Ovary (tissue), 9 donors: Measurements from ENCODE around the gene CCDC121. TPM values are rescaled to one million over a fixed set of nuclear protein-coding genes. Genes with fewer than 3 reads are reported as not detected.
"Not testable (repeated sequence)": the region's sequence is repeated elsewhere in the genome, so short reads cannot be mapped to it uniquely, and the experiment has no call there.

Experiments
- DNase-seq, 5 donors: peaks; one replicate each; pipeline ENCODE4 v3.0.0-alpha.2; 2019 to 2020
- H3K27ac ChIP-seq, 2 donors: fragments of 200-600 bp; one replicate each; pipeline versions ENCODE4 v1.5.1 to v1.8.0; 2019 to 2022
- H3K27me3 ChIP-seq: fragments of 200-600 bp; one replicate; pipeline ENCODE4 v1.8.0; 2022
- H3K36me3 ChIP-seq: fragments of 200-600 bp; sonication (generic); one replicate; pipeline ENCODE4 v1.5.1; 2019
- H3K4me1 ChIP-seq: one replicate; pipeline ENCODE4 v1.8.1; 2013; ENCODE audit warnings: mild to moderate bottlenecking, moderate library complexity; ENCODE audit not compliant: insufficient read depth
- H3K4me3 ChIP-seq: fragments of 200-600 bp; sonication (generic); one replicate; pipeline ENCODE4 v1.5.1; 2017
- H3K9me3 ChIP-seq, 2 donors: fragments of 200-600 bp in 1 of 2; sonication (generic) in 1 of 2; one replicate each; pipeline versions ENCODE4 v1.5.1 to v1.8.1; 2013 to 2019; ENCODE audit warnings: mild to moderate bottlenecking in 1 of 2, moderate library complexity in 1 of 2
- CTCF ChIP-seq, 3 donors: fragments of 450-650 bp in 2 of 3; fragments of 200-600 bp in 1 of 3; IDR thresholded peaks; one replicate each; pipeline versions ENCODE4 v1.5.1 to v1.8.0; 2016 to 2022; ENCODE audit warnings: antibody characterized with exemption in 3 of 3, mild to moderate bottlenecking in 1 of 3
- EP300 ChIP-seq: sonication (generic); formaldehyde crosslinking; IDR thresholded peaks from one replicate; pipeline ENCODE4 v1.6.1; 2017; ENCODE audit warnings: antibody characterized with exemption
- POLR2A ChIP-seq: fragments of 450-650 bp; IDR thresholded peaks from one replicate; pipeline ENCODE4 v1.6.1; 2017; ENCODE audit warnings: antibody characterized with exemption, mild to moderate bottlenecking, moderate library complexity
- WGBS, 3 donors: extraction: QIAGEN DNeasy Blood & Tissue Kit in 1 of 3; methylation state at CpG; one replicate each; pipeline versions ENCODE4 v1.1.5 to v1.1.7; 2013 to 2017; 5-methylcytosine and 5-hydroxymethylcytosine counted together
- intact Hi-C, 4 donors: fragments of 100-400 bp; cut with DNase I; formaldehyde crosslinking; loops; one replicate each; pipeline versions ENCODE4 v1.11.0 to v1.15.1; 2022 to 2023
- polyA plus RNA-seq, 2 donors: library from polyadenylated mRNA; stranded (reverse); fragments of 200-250 nt in 1 of 2; fragments of 350-450 nt in 1 of 2; fragmentation: Illumina TruSeq in 1 of 2; extraction: RNeasy Lipid Tissue Mini Kit (QIAGEN cat#74804) in 1 of 2; gene quantifications; one replicate each; pipeline ENCODE4 v1.2.3, GENCODE V29; 2013 to 2014
- total RNA-seq, 7 donors: library from RNA; depleted of rRNA in 2 of 7; stranded (reverse); fragments of >200 nt in 2 of 7; fragmentation: NEBNext Ultra II Directional in 3 of 7; extraction: Animal tissue kit (Norgen Biotek cat#: 25700) in 3 of 7; gene quantifications; one replicate each; pipeline versions ENCODE4 v1.1.0 to v1.2.4, GENCODE V29; 2016 to 2023
- donor health status: DM: no; HTN: no; CAD: no; lungs with moderate emphysema.
- donor health status: DM: no; HTN: no; CAD: no.
- donor health status: Bipolar disorder and iron deficiency.
- donor health status: DM: yes; HTN: yes; CAD: no.
- donor health status: DM: no; HTN: no; CAD: no.
- donor health status: DM: yes; HTN: yes; CAD: no.

Gene CCDC121
- total and polyA plus RNA-seq, 9 donors: 3.2 to 8.8 (median 6.4) TPM

- H3K36me3 ChIP-seq: no peaks in the 10 kb centered on the region
- H3K27me3 ChIP-seq: no peaks in the 10 kb centered on the region
- no peak for TF ChIP-seq CTCF (IDR thresholded peaks at IDR 0.05)
- no peak for TF ChIP-seq EP300
- no peak for TF ChIP-seq POLR2A
- 2 to 4% (median 3%) methylated on average over 21 of the region's 21 CpGs for WGBS, 3 donors
- H3K4me1 ChIP-seq: peaks cover 8% of the 10 kb centered on the region
- intact Hi-C loops: no loop called here
- no peaks in the 10 kb centered on the region for H3K9me3 ChIP-seq
- DNase-seq: peak in 2 of 5 donors; percentile 9 to 15
- H3K4me3 ChIP-seq: peak overlapping the region; percentile 79
- peak overlapping the region in 1 of 2 donors; percentile 77 for H3K27ac ChIP-seq
Measured at GRCh38 chr2:27627963-27628766, 647 bp downstream of the CCDC121 start.

GRCh38 chr2:27626921-27627320 is 1.9 kb downstream of the CCDC121 start:
- intact Hi-C loops, DNase-seq, H3K9me3 ChIP-seq, H3K27me3 ChIP-seq, H3K36me3 ChIP-seq, H3K27ac ChIP-seq, H3K4me1 ChIP-seq, H3K4me3 ChIP-seq: not testable (repeated sequence)
- WGBS, 3 donors: 56 to 67% (median 57%) methylated on average over 3 of the region's 3 CpGs

- H3K27me3 ChIP-seq, H3K27ac ChIP-seq, H3K4me3 ChIP-seq, intact Hi-C loops, H3K36me3 ChIP-seq, DNase-seq, H3K4me1 ChIP-seq, H3K9me3 ChIP-seq: not testable (repeated sequence)
- 91 to 93% (median 92%) methylated on average over 1 of the region's 1 CpG for WGBS, 3 donors
Measured at GRCh38 chr2:27626323-27626722, 2.5 kb downstream of the CCDC121 start.

- no peak for DNase-seq
- Histone ChIP-seq H3K36me3 (no peaks in the 10 kb centered on the region), H3K4me3 (no peak overlapping the region), H3K4me1 (peaks cover 8% of the 10 kb centered on the region), H3K27me3 (no peaks in the 10 kb centered on the region), H3K27ac (no peak overlapping the region), H3K9me3 (no peaks in the 10 kb centered on the region)
- TF ChIP-seq CTCF (IDR thresholded peaks at IDR 0.05): no peak
- TF ChIP-seq EP300: no peak
- no peak for TF ChIP-seq POLR2A
- intact Hi-C loops: loop anchor here in 1 of 4 donors (2.0 kb wide), 1 partner anchor 16 kb away; no protein-coding TSS in a partner anchor
Measured at GRCh38 chr2:27624943-27625342, 3.9 kb downstream of the CCDC121 start.

- no peaks in the 10 kb centered on the region for H3K27me3 ChIP-seq
- intact Hi-C loops: no loop called here
- no peaks in the 10 kb centered on the region for H3K36me3 ChIP-seq
- no peak for TF ChIP-seq POLR2A
- no peak for TF ChIP-seq EP300
- no peak for TF ChIP-seq CTCF (IDR thresholded peaks at IDR 0.05)
- no peak for DNase-seq
- H3K27ac ChIP-seq: no peak overlapping the region
- H3K4me1 ChIP-seq: peaks cover 1% of the 10 kb centered on the region
- WGBS, 3 donors: 75 to 83% (median 81%) methylated on average over 3 of the region's 3 CpGs
- no peaks in the 10 kb centered on the region for H3K9me3 ChIP-seq
- H3K4me3 ChIP-seq: no peak overlapping the region
Measured at GRCh38 chr2:27622921-27623384, 5.9 kb downstream of the CCDC121 start.
